K562 (cell line): ENCODE results near the gene STING1. TPM values are rescaled to one million over a fixed set of nuclear protein-coding genes. Genes with fewer than 3 reads are reported as not detected.
A peak's percentile ranks its signal among the peaks of the same experiment; 100 is the strongest.

ENCODE experiments used
- ARID3B ChIP-seq: fragments of 250-450 bp; sonication (Bioruptor Pico); IDR thresholded peaks from 2 replicates; pipeline ENCODE4 v1.4.0; 2020; ENCODE audit warnings: borderline replicate concordance
- CHD1 ChIP-seq: fragments of 200-600 bp; sonication (generic); IDR thresholded peaks from one replicate; pipeline ENCODE4 v1.6.1; 2012; ENCODE audit warnings: mild to moderate bottlenecking, moderate library complexity, low read length, inconsistent platforms
- FOXP4 ChIP-seq: sonication (generic); formaldehyde crosslinking; IDR thresholded peaks from 2 replicates; pipeline ENCODE4 v1.8.0; 2022; ENCODE audit warnings: mild to moderate bottlenecking, missing genetic modification reagents, borderline replicate concordance
- GATA2 ChIP-seq: sonication (generic); formaldehyde crosslinking; IDR thresholded peaks from 2 replicates; pipeline ENCODE4 v1.4.0; 2020; ENCODE audit warnings: mild to moderate bottlenecking, missing genetic modification reagents
- KLF6 ChIP-seq: fragments of 250-450 bp; sonication (Bioruptor Pico); IDR thresholded peaks from 2 replicates; pipeline ENCODE4 v1.4.0; 2020; ENCODE audit warnings: mild to moderate bottlenecking, moderate library complexity, borderline replicate concordance
- MTA3 ChIP-seq: fragments of 450-650 bp; formaldehyde crosslinking; IDR thresholded peaks from 2 replicates; pipeline ENCODE4 v1.6.1; 2017; ENCODE audit warnings: mild to moderate bottlenecking, borderline replicate concordance
- NR4A1 ChIP-seq, 2 experiments: fragments of 250-450 bp in 1 of 2; fragments of 450-650 bp in 1 of 2; sonication (Bioruptor Pico) in 1 of 2; IDR thresholded peaks; 2 replicates each; pipeline versions ENCODE4 v1.4.0 to v1.6.1; 2016 to 2020; ENCODE audit warnings: mild to moderate bottlenecking in 2 of 2, missing compliant biosample characterization in 1 of 2, missing genetic modification characterization in 1 of 2, moderate library complexity in 1 of 2
- NRF1 ChIP-seq, 2 experiments: fragments of 450-650 bp; IDR thresholded peaks in 1 of 2; conservative IDR thresholded peaks in 1 of 2; 2 replicates each; pipeline ENCODE4 v1.6.1; 2014; ENCODE audit warnings: mild to moderate bottlenecking in 2 of 2
- PHF21A ChIP-seq: fragments of 450-650 bp; IDR thresholded peaks from 2 replicates; pipeline ENCODE4 v1.6.1; 2017; ENCODE audit warnings: low read depth, borderline replicate concordance
- SMARCC2 ChIP-seq: fragments of 450-650 bp; IDR thresholded peaks from 2 replicates; pipeline ENCODE4 v1.6.1; 2017; ENCODE audit warnings: antibody characterized with exemption, moderate library complexity, mild to moderate bottlenecking, low read depth
- SRSF3 ChIP-seq: fragments of 200-400 bp; formaldehyde crosslinking; IDR thresholded peaks from 2 replicates; pipeline ENCODE4 v1.6.1; 2016; ENCODE audit warnings: mild to moderate bottlenecking, low read length, moderate library complexity; ENCODE audit not compliant: insufficient read depth
- ZNF23 ChIP-seq: fragments of 250-450 bp; sonication (Bioruptor Pico); IDR thresholded peaks from 2 replicates; pipeline ENCODE4 v1.4.0; 2020; ENCODE audit warnings: mild to moderate bottlenecking
- ZNF354B ChIP-seq: fragments of 250-450 bp; sonication (Bioruptor Pico); IDR thresholded peaks from 2 replicates; pipeline ENCODE4 v1.4.0; 2020
- ZNF57 ChIP-seq: fragments of 450-650 bp; formaldehyde crosslinking; IDR thresholded peaks from 2 replicates; pipeline ENCODE4 v1.4.0; 2020; ENCODE audit warnings: mild to moderate bottlenecking, moderate library complexity
- polyA plus RNA-seq, 8 experiments: library from polyadenylated mRNA; depleted of rRNA in 4 of 8; stranded (reverse) in 5 of 8; unstranded in 3 of 8; fragments of >200 nt; fragmentation: Nextera tagmentation in 2 of 8; fragmentation: Illumina TruSeq in 1 of 8; extraction: Ambion mirVana in 2 of 8; extraction: Trizol in 1 of 8; gene quantifications; 2 replicates each; pipeline versions ENCODE4 v1.2.1 to v1.2.3, GENCODE V29; 2011 to 2014; ENCODE audit warnings: inconsistent platforms in 1 of 8, missing spikeins in 1 of 8
- total RNA-seq, 7 experiments: library from RNA; depleted of rRNA in 6 of 7; stranded (reverse); fragments of >200 nt in 6 of 7; fragmentation: Illumina TruSeq in 2 of 7; extraction: Trizol in 2 of 7; gene quantifications; 2 replicates each; pipeline versions ENCODE4 v1.2.1 to v1.2.3, GENCODE V29; 2011 to 2021; ENCODE audit warnings: low replicate concordance in 1 of 7
- TF ChIP-seq, protein P1 (sequence below), 3 experiments: IDR thresholded peaks in 2 of 3; conservative IDR thresholded peaks in 1 of 3; 2 replicates each; pipeline ENCODE4 v1.5.1; 2011 to 2012; ENCODE audit warnings: low read length in 3 of 3, mild to moderate bottlenecking in 3 of 3, control low read depth in 2 of 3, improper control_type of control experiment in 1 of 3, inconsistent platforms in 1 of 3, low read depth in 1 of 3, mixed read lengths in 1 of 3, moderate library complexity in 1 of 3; ENCODE audit not compliant: insufficient read depth in 2 of 3
- TF ChIP-seq, protein P2 (sequence below): sonication (generic); formaldehyde crosslinking; IDR thresholded peaks from 2 replicates; pipeline ENCODE4 v1.8.0; 2022; ENCODE audit warnings: missing genetic modification reagents, mild to moderate bottlenecking, borderline replicate concordance

STING1 gene
- total and polyA plus RNA-seq, 9 of the 15 experiments (the other 6 are each of a cell fraction or from before 2014, with no cell fraction given), result 20.8 to 69.1 (median 44.7) TPM

DNA sequence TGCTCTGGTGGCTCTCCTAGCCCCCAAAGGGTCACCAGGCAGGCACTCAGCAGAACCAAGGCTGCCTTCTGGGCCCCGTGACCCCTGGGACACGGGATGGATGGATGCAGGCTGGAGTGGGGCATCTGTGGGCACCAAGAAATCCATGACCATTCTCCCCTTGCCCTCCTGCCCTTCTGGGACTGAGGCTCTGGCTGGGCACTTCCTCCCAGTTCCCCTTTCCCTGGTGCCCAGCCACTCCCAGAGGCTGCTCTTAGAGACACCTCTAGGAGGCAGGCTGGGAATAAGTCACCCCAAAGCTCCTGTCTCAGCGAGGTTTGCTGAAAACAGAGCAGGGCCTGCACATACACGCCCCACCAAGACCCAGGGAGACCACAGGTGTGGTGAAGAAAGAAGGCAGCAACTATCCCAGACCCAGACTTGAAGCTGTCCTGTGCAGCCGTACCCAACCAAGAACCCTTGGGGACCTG lies 943 bp downstream of the STING1 start (continued):
- TF ChIP-seq SRSF3 (0 out of 2 replicates have a peak, but pooled peaks have one; percentile 52), ZNF23 (CRISPR knock-in tag) (no peak), ZNF57 (CRISPR knock-in tag) (0 out of 2 replicates have a peak, but pooled peaks have one; percentile 12), NR4A1 (CRISPR knock-in tag; IDR thresholded peaks at IDR 0.05) (no peak), NR4A1 (tag; IDR thresholded peaks at IDR 0.05) (no peak), CHD1 (peak; percentile 59), SMARCC2 (0 out of 2 replicates have a peak, but pooled peaks have one; percentile 18), KLF6 (CRISPR knock-in tag) (peak; percentile 65; the same call in 1 of the 2 replicates), ARID3B (CRISPR knock-in tag) (0 out of 2 replicates have a peak, but pooled peaks have one; percentile 3), ZNF354B (no peak), NRF1 (conservative IDR thresholded peaks at IDR 0.05 in 1 of 2, IDR thresholded peaks at IDR 0.05 in 1 of 2) (peak; percentile 41 to 45; a peak in 2 of 4 replicates), PHF21A (no peak), MTA3 (0 out of 2 replicates have a peak, but pooled peaks have one; percentile 9), GATA2 (CRISPR knock-in tag) (no peak), FOXP4 (CRISPR knock-in tag) (peak; percentile 70; the same call in 1 of the 2 replicates)
- TF ChIP-seq, protein P1, sequence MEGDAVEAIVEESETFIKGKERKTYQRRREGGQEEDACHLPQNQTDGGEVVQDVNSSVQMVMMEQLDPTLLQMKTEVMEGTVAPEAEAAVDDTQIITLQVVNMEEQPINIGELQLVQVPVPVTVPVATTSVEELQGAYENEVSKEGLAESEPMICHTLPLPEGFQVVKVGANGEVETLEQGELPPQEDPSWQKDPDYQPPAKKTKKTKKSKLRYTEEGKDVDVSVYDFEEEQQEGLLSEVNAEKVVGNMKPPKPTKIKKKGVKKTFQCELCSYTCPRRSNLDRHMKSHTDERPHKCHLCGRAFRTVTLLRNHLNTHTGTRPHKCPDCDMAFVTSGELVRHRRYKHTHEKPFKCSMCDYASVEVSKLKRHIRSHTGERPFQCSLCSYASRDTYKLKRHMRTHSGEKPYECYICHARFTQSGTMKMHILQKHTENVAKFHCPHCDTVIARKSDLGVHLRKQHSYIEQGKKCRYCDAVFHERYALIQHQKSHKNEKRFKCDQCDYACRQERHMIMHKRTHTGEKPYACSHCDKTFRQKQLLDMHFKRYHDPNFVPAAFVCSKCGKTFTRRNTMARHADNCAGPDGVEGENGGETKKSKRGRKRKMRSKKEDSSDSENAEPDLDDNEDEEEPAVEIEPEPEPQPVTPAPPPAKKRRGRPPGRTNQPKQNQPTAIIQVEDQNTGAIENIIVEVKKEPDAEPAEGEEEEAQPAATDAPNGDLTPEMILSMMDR (IDR thresholded peaks at IDR 0.05 in 2 of 3, conservative IDR thresholded peaks at IDR 0.05 in 1 of 3; ENCODE audit: insufficient read depth in 2 of 3, low read depth in 1 of 3, low read length in 3 of 3), result peak; percentile 40 to 54 (median 54); a peak in 5 of 6 replicates
- TF ChIP-seq, protein P2, sequence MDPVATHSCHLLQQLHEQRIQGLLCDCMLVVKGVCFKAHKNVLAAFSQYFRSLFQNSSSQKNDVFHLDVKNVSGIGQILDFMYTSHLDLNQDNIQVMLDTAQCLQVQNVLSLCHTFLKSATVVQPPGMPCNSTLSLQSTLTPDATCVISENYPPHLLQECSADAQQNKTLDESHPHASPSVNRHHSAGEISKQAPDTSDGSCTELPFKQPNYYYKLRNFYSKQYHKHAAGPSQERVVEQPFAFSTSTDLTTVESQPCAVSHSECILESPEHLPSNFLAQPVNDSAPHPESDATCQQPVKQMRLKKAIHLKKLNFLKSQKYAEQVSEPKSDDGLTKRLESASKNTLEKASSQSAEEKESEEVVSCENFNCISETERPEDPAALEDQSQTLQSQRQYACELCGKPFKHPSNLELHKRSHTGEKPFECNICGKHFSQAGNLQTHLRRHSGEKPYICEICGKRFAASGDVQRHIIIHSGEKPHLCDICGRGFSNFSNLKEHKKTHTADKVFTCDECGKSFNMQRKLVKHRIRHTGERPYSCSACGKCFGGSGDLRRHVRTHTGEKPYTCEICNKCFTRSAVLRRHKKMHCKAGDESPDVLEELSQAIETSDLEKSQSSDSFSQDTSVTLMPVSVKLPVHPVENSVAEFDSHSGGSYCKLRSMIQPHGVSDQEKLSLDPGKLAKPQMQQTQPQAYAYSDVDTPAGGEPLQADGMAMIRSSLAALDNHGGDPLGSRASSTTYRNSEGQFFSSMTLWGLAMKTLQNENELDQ (CRISPR knock-in tag), result 0 out of 2 replicates have a peak, but pooled peaks have one; percentile 43
